Activated T-cell treated with anti-CD3 and anti-CD28 coated beads for 24 hours (primary cell): Measurements from ENCODE around the gene PNPLA7.
A peak's percentile ranks its signal among the peaks of the same experiment; 100 is the strongest.
"Not testable (repeated sequence)": the region's sequence is repeated elsewhere in the genome, so short reads cannot be mapped to it uniquely, and the experiment has no call there.

ENCODE experiments used
- DNase-seq: peaks from one replicate; pipeline ENCODE4 v3.0.0-alpha.2; 2020; ENCODE audit warnings: low read depth

The PNPLA7 gene

GRCh38 chr9:137550231-137550621, at the start of gene PNPLA7:
TSS of gene PNPLA7 (minus strand) at chr9:137550402. CDS start at chr9:137550197, 205 bp downstream.
- peak; percentile 26 for DNase-seq

GRCh38 chr9:137598943-137599342, 48.7 kb upstream of the PNPLA7 start:
- DNase-seq, result no peak

- DNase-seq, result not testable (repeated sequence)
Observed at GRCh38 chr9:137596577-137596976, 46.4 kb upstream of the PNPLA7 start.

DNA sequence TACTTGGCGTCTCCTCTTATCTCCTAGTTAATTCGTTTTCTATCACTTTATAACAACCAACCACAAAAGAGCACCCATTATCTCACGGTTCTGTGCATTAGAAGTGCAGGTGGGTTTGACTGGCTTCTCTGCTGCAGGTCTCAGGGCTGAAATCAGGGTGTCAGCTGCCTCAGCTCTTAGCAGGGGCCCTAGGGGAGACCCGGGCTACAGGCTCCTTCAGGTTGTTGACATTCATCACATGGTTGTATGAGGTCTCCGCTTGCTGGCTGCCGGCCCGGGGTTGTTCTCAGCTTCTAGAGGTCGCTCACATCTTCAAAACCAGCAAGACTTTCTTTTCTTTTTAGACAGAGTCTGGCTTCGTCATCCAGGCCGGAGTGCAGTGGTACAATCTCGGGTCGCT, 43.0 kb upstream of the PNPLA7 start:
- no peak for DNase-seq

DNA sequence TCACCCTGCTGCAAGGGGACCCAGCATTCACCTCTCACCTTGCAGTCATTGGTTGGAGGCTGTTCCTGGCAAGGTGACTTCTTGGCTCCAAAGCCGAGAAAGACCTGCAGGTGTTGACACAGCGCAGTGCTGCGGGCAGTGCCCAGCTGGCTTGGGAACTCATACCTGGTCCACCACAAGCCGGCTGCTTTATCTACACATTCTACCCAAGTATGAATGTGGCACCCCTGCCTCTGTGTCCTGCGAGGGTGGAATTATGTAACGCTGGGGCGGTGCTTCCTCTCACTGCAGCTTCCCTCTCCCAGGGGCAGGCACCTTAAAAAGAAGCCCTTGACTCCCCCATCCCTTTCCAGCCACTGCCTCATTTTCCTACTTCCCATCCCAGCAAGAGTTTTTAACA, 42.6 kb upstream of the PNPLA7 start:
- no peak for DNase-seq

DNA sequence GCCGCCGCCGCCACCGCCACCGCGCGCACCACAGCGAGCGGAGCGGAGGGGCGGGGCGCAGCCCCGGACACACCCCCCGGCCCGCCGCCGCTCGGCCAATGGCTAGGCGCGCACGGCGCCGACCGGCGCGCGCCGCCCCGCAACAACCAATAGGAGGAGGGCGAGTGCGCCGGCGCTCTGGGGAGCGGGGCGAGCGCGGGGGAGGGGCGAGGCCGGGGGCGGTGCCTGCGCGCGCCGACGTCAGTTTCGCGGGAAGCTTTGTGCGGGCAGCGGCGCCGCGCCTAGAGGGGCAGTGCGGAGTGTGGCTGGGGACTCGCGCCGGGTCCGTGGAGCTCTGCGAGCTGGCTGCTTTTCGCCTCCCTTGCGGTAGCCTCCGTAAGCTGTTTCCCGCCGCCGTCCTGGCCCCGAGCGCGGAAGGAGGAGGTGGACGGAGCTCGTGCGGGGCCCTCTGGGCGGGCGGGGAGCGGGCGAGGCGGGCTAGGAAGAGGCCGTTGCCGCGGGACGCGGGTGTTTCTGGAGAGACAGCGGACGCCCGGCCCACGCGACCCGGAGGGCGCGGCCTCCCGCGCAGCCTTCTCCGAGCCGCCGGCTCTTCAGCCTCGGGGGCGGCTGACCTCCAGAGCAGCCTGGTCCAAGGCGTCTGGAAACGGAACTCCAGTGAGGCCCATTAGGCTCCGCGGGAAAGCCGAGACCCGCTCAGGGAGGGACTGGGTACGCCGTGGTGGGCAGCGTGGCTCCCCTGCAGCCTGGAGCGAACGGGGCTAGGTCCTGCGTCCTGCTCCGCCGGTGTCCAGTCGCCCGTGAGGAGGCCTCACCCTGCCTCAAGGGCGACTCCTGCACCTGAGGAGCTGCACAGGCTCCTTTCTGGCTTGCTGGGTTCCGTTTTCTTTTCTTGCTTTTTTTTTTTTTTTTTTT, 40.5 kb upstream of the PNPLA7 start, which contains the start of gene ZMYND19:
TSS of gene ZMYND19 (minus strand) at position 44 of the 915 bp plus-strand sequence. CDS start 249 bp downstream, outside the sequence.
- DNase-seq, result peak; percentile 87

GRCh38 chr9:137590123-137590468, 39.9 kb upstream of the PNPLA7 start:
- DNase-seq, result no peak

DNA sequence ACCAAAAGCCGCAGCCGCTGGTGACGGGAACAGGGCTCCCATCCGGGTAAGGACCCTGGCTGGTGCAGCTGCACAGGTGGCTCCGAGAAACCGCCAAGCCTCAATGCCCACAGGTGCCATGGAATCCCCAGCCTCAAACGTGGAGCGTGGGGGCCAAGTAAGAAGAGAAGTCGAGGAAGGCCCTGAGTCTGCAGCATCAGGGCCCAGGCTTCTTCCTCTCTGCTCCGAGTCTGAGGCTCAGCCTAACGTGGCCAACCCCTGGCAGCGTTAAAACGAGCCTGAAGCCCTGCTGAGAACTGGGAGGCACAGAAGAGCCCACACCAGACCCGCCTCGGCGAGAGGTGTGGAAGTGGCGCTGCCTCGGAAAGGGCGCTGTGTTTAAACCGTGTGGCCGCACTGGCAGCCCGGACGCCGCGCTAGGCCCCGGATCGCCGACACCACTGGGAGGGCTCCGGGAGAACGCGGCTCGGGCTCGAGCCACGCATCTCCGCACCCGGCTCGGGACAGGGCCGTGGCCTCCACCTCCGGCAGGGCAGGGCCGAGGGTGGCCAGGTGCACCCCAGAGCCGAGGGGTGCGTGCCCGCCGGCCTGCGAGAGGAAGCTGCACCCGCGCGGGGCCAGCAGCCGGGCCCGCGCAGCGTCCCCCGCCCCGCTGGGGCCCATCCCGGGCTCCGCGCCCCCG, 39.4 kb upstream of the PNPLA7 start:
- no peak for DNase-seq

- DNase-seq, result no peak
Observed at GRCh38 chr9:137588891-137589290, 38.7 kb upstream of the PNPLA7 start.

GRCh38 chr9:137588311-137588710, 38.1 kb upstream of the PNPLA7 start:
- no peak for DNase-seq

GRCh38 chr9:137586854-137587253, 36.7 kb upstream of the PNPLA7 start:
- no peak for DNase-seq

DNA sequence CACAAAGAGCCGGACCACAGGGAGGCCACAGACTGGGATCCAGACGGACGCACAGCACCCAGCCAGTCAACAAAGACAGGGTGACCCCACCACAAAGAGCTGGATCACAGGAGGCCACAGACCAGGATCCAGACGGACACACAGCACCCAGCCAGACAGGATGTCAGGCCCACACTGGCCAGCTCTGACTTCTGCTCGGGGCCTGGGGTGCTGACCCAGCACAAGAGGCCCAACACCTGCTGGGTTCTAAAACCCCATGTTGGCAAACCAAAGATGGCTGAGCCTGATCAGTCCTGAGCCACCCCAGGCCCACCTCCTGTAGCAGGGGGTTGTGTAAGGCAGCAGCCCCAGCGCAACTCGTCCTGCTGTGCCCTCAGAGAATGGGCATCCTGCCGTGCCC, 33.8 kb upstream of the PNPLA7 start:
- no peak for DNase-seq

DNA sequence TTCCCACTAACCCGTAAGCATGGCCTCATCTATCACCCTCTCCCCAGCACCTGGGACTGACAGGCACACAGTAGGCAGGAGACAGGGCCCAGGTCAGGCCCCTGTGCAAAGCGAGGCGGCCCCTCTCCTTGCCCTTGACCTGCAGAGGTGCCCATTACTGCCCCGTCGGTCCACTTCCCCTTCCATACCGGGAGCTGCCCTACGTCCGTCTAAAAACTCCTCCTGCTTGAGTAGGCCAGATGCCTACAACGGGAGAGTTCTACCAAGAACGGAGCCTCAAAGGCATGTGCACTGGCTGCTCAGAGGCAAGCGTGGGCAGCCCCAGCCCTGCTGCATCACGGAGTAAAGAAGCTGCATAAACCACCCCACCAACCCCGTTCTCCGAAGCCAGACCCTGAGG, 33.1 kb upstream of the PNPLA7 start:
- no peak for DNase-seq

- DNase-seq, result no peak
Observed at GRCh38 chr9:137582286-137582860, 32.2 kb upstream of the PNPLA7 start.

- no peak for DNase-seq
Observed at GRCh38 chr9:137581361-137582285, 31.4 kb upstream of the PNPLA7 start.

DNA sequence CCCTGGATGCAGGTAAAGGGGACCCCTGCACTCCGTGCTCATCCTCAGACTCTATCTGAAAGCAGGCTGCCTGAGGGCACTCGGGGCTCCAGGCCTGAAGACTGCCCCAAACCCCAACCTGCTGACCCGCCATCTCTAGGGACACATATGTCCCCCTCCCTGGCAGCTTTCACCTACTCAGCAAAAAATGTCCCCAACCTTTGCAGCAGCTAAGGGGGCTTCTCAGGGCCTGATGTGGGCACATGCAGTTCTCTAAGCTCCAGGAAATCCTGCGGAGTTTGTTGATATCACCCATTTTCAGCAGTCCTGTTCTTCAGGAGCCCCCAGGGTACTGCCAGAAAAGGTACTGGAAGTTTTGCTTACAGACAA, 30.7 kb upstream of the PNPLA7 start:
- DNase-seq, result no peak

GRCh38 chr9:137580209-137580953, 30.2 kb upstream of the PNPLA7 start:
- no peak for DNase-seq

DNA sequence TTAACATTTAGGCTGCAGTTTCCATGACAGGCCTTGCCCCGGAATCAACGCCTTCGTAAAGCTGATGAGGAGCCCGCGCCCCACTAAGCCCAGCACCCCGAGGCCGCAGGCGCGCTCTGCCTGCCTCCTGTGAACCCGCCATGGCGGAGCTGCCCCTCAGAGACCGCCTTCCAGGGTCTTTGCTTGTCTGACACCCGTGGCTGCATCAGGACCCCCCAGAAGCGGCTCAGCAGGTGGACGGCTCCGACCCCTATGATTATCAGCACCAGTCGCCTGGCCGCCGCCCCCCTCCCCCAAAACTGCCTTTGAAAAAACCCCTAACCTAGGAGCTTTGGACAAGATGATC, 29.0 kb upstream of the PNPLA7 start:
- DNase-seq, result no peak

- DNase-seq, result peak; percentile 95
Observed at GRCh38 chr9:137578518-137579258, 28.5 kb upstream of the PNPLA7 start, which contains the start of gene DPH7. TSS of gene DPH7 (minus strand) at chr9:137578925. CDS start at chr9:137578777, 148 bp downstream.

- DNase-seq, result no peak
Observed at GRCh38 chr9:137575716-137576411, 25.7 kb upstream of the PNPLA7 start.
